Measurements from ENCODE around the gene SH3BP1. TPM values are rescaled to one million over a fixed set of nuclear protein-coding genes. Genes with fewer than 3 reads are reported as not detected.

SH3BP1 gene
- total and polyA plus RNA-seq, 2 of the 13 experiments (the other 11 are each of a cell fraction or from before 2014, with no cell fraction given): 8.4 to 18.5 TPM

GRCh38 chr22:37633089-37633624 lies 6.3 kb upstream of the SH3BP1 start (continued):
- TF ChIP-seq THRA (CRISPR knock-in tag; IDR thresholded peaks at IDR 0.05; ENCODE audit: borderline replicate concordance): peak; percentile 3; the same call in 1 of the 2 replicates
- no peak for TF ChIP-seq FOSL2 (CRISPR knock-in tag; IDR thresholded peaks at IDR 0.05)

GRCh38 chr22:37633625-37634416 lies 5.6 kb upstream of the SH3BP1 start:
- 4% methylated on average over 9 of the region's 24 CpGs for WGBS (ENCODE audit: low lambda C conversion rate)
- H3K9me3 ChIP-seq (ENCODE audit: low read length): no peaks in the 10 kb centered on the region
- peak overlapping the region; percentile 84 for H3K27ac ChIP-seq (ENCODE audit: extremely low read length, insufficient read depth, low read length)
- ChIA-PET POLR2A (interaction anchor here (0.6 to 15.8 kb wide), 17 partner anchors 8 to 262 kb away, joined by 3 to 242 read pairs (median 4); partner anchors contain the start of genes GCAT, GGA1, NOL12 and PDXP), CTCF (ENCODE audit: low intra/inter-chr PET ratio, low total read pairs) (interaction anchor here (1.0 to 1.5 kb wide), 2 partner anchors 10 to 24 kb away, joined by 3 to 4 read pairs; no protein-coding TSS in a partner anchor)
- H3K4me2 ChIP-seq (ENCODE audit: low read depth, low read length): peak overlapping the region; percentile 94
- H3K4me1 ChIP-seq (ENCODE audit: insufficient read depth, low read length): peaks cover 84% of the 10 kb centered on the region
- peak; percentile 85 for DNase-seq (ENCODE audit: low spot score)
- peak overlapping the region; percentile 63 for H3K9ac ChIP-seq (ENCODE audit: insufficient read depth, low read depth, low read length)
- peak; percentile 52 for FAIRE-seq
- intact Hi-C loops (cut with micrococcal nuclease; ENCODE audit: unreplicated experiment) (no loop called here), in situ Hi-C loops (cut with HindIII; ENCODE audit: extremely low pct_ligation_motif_present, low pct_unique_long_range_greater_than_20kb) (no loop called here)
- H3K36me3 ChIP-seq (replicated peaks in 1 of 2; ENCODE audit: control insufficient read depth in 1 of 2, insufficient read depth in 2 of 2, low read length in 2 of 2): no peaks in the 10 kb centered on the region; a peak in 1 of 5 replicates
- H3K79me2 ChIP-seq (ENCODE audit: insufficient read depth, low read length): no peaks in the 10 kb centered on the region
- peak overlapping the region; percentile 31 to 69 (median 51); a peak in 5 of 6 replicates for H3K4me3 ChIP-seq (replicated peaks in 1 of 3; ENCODE audit: insufficient read depth in 1 of 3, low read depth in 2 of 3, low read length in 3 of 3)
- peak; percentile 67 for ATAC-seq
- H2AFZ ChIP-seq (ENCODE audit: low read length): no peak overlapping the region
- no peaks in the 10 kb centered on the region for H3K27me3 ChIP-seq (ENCODE audit: control insufficient read depth in 1 of 2, insufficient read depth in 2 of 2, low read length in 2 of 2)
- H4K20me1 ChIP-seq (ENCODE audit: insufficient read depth, low read length): no peaks in the 10 kb centered on the region
- BruUV-seq (replicated peaks): no TSS peak
- TF ChIP-seq ZNF496 (CRISPR knock-in tag; IDR thresholded peaks at IDR 0.05; ENCODE audit: insufficient replicate concordance) (no peak), CREB1 (IDR thresholded peaks at IDR 0.05) (no peak), CREB1 (CRISPR knock-in tag; IDR thresholded peaks at IDR 0.05) (no peak), FOXJ3 (CRISPR knock-in tag; IDR thresholded peaks at IDR 0.05; ENCODE audit: borderline replicate concordance) (no peak), GLMP (CRISPR knock-in tag; IDR thresholded peaks at IDR 0.05; ENCODE audit: borderline replicate concordance) (no peak), ZBTB7B (CRISPR knock-in tag; IDR thresholded peaks at IDR 0.05) (peak; percentile 43; the same call in 1 of the 2 replicates), ZNF225 (CRISPR knock-in tag; IDR thresholded peaks at IDR 0.05) (0 out of 2 replicates have a peak, but pooled peaks have one; percentile 27), IRX3 (CRISPR knock-in tag; IDR thresholded peaks at IDR 0.05; ENCODE audit: borderline replicate concordance, low read depth) (no peak), FOXA1 (IDR thresholded peaks at IDR 0.05) (no peak), FOXA1 (CRISPR knock-in tag; IDR thresholded peaks at IDR 0.05) (peak; percentile 10; the same call in 1 of the 2 replicates), ZKSCAN5 (CRISPR knock-in tag; IDR thresholded peaks at IDR 0.05) (no peak), SCMH1 (CRISPR knock-in tag; IDR thresholded peaks at IDR 0.05; ENCODE audit: borderline replicate concordance) (no peak), SAP130 (CRISPR knock-in tag; IDR thresholded peaks at IDR 0.05; ENCODE audit: low read depth) (peak; percentile 70), ZNF710 (CRISPR knock-in tag; IDR thresholded peaks at IDR 0.05; ENCODE audit: borderline replicate concordance) (peak; percentile 16; the same call in 1 of the 2 replicates), ZNF33B (CRISPR knock-in tag; IDR thresholded peaks at IDR 0.05) (no peak), ZFP37 (CRISPR knock-in tag; IDR thresholded peaks at IDR 0.05; ENCODE audit: borderline replicate concordance) (no peak)

All from HepG2 (cell line).